NCI-H226 (cell line): ENCODE data around the gene L1CAM.
"Not testable (repeated sequence)": the region's sequence is repeated elsewhere in the genome, so short reads cannot be mapped to it uniquely, and the experiment has no call there.

Experiments
- DNase-seq: peaks from one replicate; pipeline ENCODE4 v3.0.0-alpha.2; 2015

The L1CAM gene

DNA sequence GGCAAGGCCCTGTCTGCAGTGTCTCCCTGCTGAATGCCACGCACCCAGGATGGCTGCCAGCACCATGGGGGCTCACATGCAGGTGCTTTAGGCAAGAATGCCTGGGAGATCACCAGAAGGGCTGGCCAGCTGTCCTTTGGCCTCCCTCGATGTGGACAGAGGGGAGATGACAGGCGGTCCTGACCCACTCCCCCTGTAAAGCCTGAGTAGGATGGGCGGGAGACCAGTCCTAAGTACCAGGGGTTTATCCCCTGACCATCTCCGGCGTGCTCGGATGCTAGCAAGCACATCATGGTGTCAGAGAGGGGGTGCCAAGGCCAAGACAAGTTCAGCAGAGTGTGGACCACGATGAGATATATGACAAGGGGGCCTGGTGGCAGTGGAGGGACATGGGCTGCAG, 60.9 kb downstream of the L1CAM start:
- no peak for DNase-seq

DNA sequence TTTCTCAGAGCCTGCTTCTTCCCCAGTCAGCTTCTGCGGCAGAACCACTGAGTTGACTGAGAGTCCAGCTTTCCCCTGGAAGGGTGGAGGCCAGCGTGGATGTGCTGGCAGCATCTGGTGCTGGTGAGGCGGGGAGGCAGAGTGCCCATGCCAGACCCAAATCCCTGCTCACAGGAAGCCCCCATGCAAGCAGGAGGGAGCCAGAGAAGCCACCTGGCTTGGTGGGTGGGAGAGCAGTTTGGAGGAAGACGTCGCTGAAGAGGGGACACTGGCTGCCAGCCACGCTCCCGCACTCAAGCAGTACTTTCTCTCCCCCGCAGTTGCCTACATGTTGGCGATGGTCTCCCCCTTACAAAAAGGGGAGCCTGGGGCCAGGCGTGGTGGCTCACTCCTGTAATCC, 61.6 kb downstream of the L1CAM start:
- no peak for DNase-seq

DNA sequence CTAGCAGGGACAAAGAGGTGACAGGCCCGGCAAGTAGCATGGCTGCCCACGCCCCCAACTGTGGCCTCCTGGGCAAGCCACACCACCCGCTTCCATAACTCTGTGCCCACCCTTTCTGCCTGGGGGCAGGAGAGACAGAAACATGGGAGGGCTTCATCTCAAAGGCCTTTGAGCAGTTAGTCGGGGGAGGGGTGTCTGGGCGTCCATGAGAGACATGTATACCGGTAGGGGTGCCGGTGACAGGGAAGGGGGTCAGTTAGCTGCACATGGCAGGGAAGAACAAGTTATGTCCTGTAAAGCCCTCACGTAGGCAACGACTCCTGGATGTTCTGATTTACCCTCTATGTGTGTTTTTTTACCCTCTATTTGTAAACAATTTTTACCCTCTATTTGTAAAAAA, 64.9 kb downstream of the L1CAM start:
- no peak for DNase-seq

DNA sequence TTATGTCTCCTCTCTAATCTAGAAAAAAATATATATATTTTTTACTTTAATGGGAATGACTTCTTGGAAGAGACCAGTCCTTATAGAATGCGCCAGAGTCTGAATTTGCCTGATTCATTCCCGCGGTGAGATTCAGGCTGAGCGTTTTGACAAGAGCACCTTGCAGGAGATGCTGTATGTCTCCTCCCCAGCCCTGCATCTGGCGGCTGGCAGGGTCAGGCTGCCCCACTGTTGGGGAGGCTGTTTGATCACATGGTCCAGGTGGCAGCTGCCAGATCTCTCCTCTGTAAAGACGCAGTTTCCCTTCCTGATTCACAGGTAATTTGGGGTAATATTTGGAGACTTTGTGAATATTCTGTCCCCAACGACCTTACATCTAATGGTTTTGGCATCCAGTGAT, 65.4 kb downstream of the L1CAM start:
- no peak for DNase-seq

DNA sequence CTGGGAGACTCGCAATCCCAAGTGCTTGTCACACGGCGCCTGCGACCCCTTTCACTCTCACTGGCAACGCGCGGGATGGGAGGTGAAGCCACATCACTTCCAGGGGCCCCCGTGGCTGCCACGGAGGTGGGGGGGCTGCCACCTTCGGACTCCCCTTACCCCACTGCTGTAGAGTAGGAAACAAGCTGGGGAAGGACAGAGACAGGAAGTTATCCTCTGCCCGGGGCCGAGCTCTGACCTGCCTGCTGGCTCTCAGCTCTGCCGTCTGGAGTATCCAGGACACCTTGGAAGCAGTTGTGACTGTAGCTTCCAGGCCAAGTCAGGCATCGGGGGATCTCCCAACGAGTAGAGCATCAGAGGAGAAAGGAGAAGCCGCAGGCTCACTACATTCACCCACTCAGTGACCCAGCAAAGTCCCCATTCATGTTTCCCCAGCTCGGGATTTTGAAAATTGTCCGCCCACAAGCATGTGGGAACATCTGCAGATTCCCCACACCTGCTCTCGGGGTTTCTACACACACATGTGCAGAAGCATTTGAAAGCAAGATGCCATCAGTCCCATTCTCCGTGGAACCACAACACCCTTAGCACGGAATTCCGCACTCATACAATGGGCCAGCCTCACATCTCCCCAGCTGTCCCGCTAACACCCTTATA, 66.5 kb downstream of the L1CAM start:
- DNase-seq = no peak

DNA sequence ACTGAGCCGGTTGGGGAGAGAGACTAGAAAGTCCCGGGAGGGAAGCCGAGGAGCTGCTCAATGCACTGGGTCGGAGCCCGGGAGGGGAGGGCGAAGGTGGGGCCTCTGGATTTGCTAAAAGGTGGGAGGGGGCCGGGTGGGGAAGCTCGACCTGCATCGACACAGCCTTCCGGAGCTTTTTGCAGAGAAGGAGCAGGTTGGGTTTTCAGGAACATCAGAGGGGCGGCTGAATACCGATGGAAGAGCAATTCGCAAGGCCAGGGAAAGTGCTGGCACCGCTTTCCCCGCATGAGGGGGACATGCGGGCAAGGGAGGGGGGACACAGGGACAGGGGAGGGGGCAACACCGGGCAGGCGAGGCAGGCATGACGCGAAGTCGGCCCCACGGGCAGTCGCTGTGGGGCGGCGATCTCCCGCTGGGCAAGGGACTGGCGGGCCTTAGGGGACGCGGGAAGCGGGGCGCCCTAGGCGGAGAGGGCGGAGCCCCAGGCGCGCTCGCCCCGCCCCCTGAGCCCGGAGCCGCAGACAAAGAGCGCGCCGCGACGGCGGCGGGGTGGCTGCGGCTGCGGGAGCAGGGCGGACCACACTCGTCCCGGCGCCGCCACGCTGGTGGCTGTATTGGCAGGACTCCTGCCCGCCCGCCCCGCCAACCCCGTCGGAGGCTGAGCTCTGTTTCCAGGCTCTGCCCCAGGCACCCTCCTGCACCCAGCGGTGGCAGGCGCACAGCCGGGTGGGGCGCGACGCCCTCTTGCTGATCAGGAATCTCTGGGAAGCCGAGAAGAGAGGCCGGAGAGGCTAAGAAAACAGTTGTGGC, 67.2 kb downstream of the L1CAM start:
- no peak for DNase-seq

DNA sequence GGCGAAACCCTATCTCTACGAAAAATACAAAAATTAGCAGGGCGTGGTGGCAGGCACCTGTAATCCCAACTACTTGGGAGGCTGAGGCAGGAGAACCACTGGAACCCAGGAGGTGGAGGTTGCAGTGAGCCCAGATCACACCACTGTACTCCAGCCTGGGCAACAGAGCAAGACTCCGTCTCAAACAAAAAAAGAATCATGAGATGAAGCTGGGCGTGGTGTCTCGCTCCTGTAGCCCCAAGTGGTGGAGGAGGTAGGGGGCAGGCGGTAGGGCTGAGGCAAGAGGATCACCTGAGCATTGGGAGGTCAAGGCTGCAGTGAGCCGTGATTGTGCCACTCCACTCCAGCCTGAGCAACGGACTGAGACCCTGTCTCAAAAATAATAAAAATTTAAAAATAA, 67.9 kb downstream of the L1CAM start:
- not testable (repeated sequence) for DNase-seq

DNA sequence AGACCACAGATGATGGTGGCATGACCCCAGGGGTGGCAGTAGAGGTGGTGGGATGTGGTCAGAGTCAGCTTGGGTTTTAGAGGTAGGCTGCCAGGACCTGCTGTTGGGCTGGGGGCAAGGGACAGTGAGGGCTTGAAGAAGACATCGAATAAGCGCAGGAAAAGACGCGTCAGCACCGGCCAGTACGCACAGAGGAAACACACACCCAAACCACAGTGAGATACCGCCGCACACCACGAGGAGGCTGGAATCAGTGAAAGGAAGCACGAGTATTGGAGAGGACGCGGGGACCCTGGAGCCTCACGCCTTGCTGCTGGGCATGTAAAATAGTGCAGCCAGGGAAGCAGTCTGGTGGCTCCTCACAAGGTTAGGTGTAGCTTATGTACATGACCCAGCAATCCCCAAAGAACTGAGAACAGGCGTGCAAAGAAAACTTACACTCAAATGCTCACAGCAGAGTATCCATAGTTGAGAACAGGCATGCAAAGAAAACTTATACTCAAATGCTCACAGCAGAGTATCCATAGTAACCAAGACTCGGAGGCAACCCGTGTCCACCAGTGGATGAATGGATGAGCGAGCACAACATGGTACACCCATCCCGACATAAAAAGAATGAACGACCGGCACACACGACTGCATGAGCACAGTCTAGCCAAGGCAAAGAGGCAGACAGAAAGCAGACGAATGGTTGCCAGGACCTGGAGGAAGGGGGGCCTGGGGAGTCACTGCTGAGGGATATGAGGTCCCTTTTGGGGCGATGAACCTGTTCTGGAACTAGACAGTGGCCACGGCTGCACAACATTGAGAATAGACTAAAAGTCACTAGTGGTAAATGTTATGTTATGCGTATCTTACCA, 68.9 kb downstream of the L1CAM start:
- DNase-seq = no peak

DNA sequence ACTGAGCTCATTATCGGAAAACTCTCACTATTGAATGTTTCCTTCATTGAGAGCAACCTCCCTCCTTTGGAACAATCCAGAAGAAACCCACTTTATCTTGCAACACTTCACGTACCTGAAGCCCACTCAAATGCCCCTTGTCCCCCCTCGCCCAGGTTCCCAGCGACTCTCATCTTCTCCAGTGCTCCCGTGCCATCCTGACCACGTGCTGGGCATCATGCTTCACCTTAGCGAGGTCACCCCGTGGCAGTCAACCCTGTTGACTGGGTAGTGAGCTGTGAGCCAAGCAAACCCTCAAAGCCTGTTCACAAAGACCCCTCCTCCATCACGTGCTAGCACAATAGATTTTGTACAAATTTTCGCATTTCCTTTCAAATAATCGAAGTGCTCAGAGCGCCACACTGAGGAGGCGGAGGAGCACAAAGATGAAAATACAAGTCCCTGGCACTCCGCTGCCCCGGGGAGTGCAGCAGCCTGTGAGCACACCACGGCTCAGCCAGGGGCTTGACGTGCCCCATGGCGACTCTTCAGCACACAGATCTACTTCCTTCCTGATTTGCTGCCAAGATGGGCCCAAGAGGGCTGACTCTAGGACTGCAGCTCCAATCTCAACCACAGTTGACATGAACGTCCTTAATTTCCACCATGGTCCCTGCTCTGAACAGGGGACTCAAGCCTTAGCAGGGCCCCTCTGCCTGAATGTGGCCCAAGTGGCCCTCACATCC, 71.2 kb downstream of the L1CAM start:
- DNase-seq = no peak

DNA sequence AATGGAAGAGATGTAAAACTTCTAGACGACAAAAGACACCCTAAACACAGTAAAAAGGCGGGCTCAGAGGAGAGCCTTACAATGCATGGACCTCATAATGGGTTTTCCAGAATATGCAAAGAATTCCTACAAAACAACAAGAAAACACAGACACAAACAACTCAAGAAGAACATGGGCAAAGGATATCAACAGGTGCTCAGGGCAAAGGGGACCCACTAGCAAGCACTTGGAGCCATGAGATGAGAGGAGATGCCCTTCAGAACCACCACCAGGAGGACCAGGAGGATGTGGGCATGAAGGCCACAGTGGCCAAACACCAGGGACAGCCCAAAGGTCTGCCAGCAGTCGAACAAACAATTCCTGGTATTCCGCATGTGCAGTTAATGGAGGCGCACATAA, 72.8 kb downstream of the L1CAM start:
- DNase-seq = no peak

DNA sequence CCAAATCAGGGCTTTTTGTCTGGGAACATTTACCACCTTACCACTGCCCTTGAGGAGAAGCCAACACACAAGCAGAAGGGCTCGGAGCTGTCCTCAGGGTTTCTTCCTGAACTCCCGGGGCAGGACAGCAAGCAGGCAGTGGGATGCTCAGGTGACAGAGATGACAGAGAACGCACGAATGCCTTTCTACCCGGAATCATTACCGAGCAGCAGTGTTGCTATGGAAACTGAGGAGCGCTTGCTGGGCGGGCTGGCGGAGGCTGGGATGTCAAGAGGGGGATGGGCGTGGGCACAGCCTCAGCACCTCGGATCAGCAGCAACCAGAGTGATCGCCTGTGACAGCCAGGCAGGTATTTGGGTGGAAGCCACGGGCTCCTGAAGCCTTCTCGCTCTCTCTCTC, 73.8 kb downstream of the L1CAM start:
- DNase-seq = no peak
